HG03064 (cell line): ENCODE measurements around the gene METTL1.

Source experiments
- ATAC-seq: cut with Tn5 transposase; IDR thresholded peaks from one replicate; pipeline ENCODE4 v1.9.1; 2021; ENCODE audit warnings: low read depth; ENCODE audit not compliant: unreplicated experiment

Gene METTL1

GRCh38 chr12:57771236-57771872 lies 551 bp downstream of the METTL1 start:
- peak; percentile 68 for ATAC-seq

GRCh38 chr12:57770734-57771133 lies 1.2 kb downstream of the METTL1 start:
- no peak for ATAC-seq

GRCh38 chr12:57769594-57769993 lies 2.3 kb downstream of the METTL1 start:
- no peak for ATAC-seq

- no peak for ATAC-seq
Observed at GRCh38 chr12:57767876-57768275, 4.0 kb downstream of the METTL1 start.

- no peak for ATAC-seq
Observed at GRCh38 chr12:57767305-57767698, 4.6 kb downstream of the METTL1 start.

GRCh38 chr12:57766464-57767304 lies 5.2 kb downstream of the METTL1 start, which contains the start of gene CYP27B1:
TSS of gene CYP27B1 (minus strand) at chr12:57767078. CDS start at chr12:57767041, 37 bp downstream.
- ATAC-seq = no peak

GRCh38 chr12:57765698-57766463 lies 6.0 kb downstream of the METTL1 start:
- ATAC-seq = no peak

GRCh38 chr12:57765003-57765697 lies 6.8 kb downstream of the METTL1 start:
- ATAC-seq = peak; percentile 57

GRCh38 chr12:57764662-57765002 lies 7.3 kb downstream of the METTL1 start:
- ATAC-seq = no peak

- no peak for ATAC-seq
Observed at GRCh38 chr12:57763881-57764661, 7.8 kb downstream of the METTL1 start.

- ATAC-seq = no peak
Observed at GRCh38 chr12:57762463-57762862, 9.4 kb downstream of the METTL1 start.

- ATAC-seq = no peak
Observed at GRCh38 chr12:57761391-57761998, 10.4 kb downstream of the METTL1 start.

GRCh38 chr12:57760347-57760982 lies 11.4 kb downstream of the METTL1 start:
- ATAC-seq = no peak

GRCh38 chr12:57759360-57759980 lies 12.4 kb downstream of the METTL1 start:
- ATAC-seq = no peak

- no peak for ATAC-seq
Observed at GRCh38 chr12:57758552-57759359, 13.1 kb downstream of the METTL1 start.

GRCh38 chr12:57757771-57758170 lies 14.1 kb downstream of the METTL1 start:
- no peak for ATAC-seq

GRCh38 chr12:57756406-57757341 lies 15.2 kb downstream of the METTL1 start:
- ATAC-seq = no peak
